Measurements from ENCODE around the gene XNDC1N. TPM values are rescaled to one million over a fixed set of nuclear protein-coding genes. Genes with fewer than 3 reads are reported as not detected.

Gene XNDC1N
- total RNA-seq, 4 donors from 2014 or later = 1.6 to 8.6 (median 6.5) TPM

Other genes starting within 250 kb of the XNDC1N start
- not detected for gene DEFB108B, start 95.4 kb downstream of the XNDC1N start, total RNA-seq
- gene DEFB131B, start 50.1 kb downstream of the XNDC1N start, total RNA-seq = not detected
- 10 to 100 TPM; 13.2 to 27.6 (median 18.6) TPM for gene RNF121, start 452 bp upstream of the XNDC1N start, total RNA-seq
- 1 to 10 TPM; 3.0 to 9.1 (median 5.6) TPM for gene IL18BP, start 70.3 kb upstream of the XNDC1N start, total RNA-seq
- 100 to 1,000 TPM; 356 to 592 (median 409) TPM for gene NUMA1, start 151.9 kb upstream of the XNDC1N start, total RNA-seq
- gene LRRC51, start 152.3 kb upstream of the XNDC1N start, total RNA-seq = 10 to 100 TPM in 1 of 4 donors, 1 to 10 TPM in 3; 1.9 to 16.9 (median 4.9) TPM
- gene LAMTOR1, start 174.7 kb upstream of the XNDC1N start, total RNA-seq = 100 to 1,000 TPM in 2 of 4 donors, 10 to 100 TPM in 2; 83.6 to 112 (median 99.9) TPM
- gene TOMT, start 177.3 kb upstream of the XNDC1N start, total RNA-seq = not detected
- gene ANAPC15, start 184.1 kb upstream of the XNDC1N start, total RNA-seq = 10 to 100 TPM in 3 of 4 donors, 1 to 10 TPM in 1; 5.0 to 27.8 (median 24.9) TPM
- gene FOLR3, start 207.1 kb upstream of the XNDC1N start, total RNA-seq = under 1 TPM in 2 of 4 donors, not detected in 2; 0.49 to 0.52 TPM

All from lower leg skin (tissue), 4 donors.